Left lung (tissue), 10 donors: ENCODE measurements around the gene PSPN. TPM values are rescaled to one million over a fixed set of nuclear protein-coding genes. Genes with fewer than 3 reads are reported as not detected.
A peak's percentile ranks its signal among the peaks of the same experiment; 100 is the strongest.
"Not testable (repeated sequence)": the region's sequence is repeated elsewhere in the genome, so short reads cannot be mapped to it uniquely, and the experiment has no call there.

Source experiments
- ATAC-seq: fragments of 200-7000 bp; cut with Tn5 transposase; one replicate; pipeline ENCODE4 v1.9.1; 2020; ENCODE audit warnings: moderate library complexity
- DNase-seq, 4 donors: peaks; one replicate each; pipeline ENCODE4 v3.0.0-alpha.2; 2013 to 2020
- H3K27ac ChIP-seq, 2 donors: fragments of 200-600 bp; sonication (generic) in 1 of 2; one replicate each; pipeline versions ENCODE4 v1.5.0 to v1.8.0; 2020 to 2021
- H3K27me3 ChIP-seq, 2 donors: fragments of 200-600 bp; sonication (generic) in 1 of 2; one replicate each; pipeline versions ENCODE4 v1.5.0 to v1.8.0; 2020 to 2021
- H3K36me3 ChIP-seq, 2 donors: fragments of 200-600 bp; sonication (generic) in 1 of 2; one replicate each; pipeline versions ENCODE4 v1.5.0 to v1.8.0; 2020 to 2021
- H3K4me1 ChIP-seq, 2 donors: fragments of 200-600 bp; one replicate each; pipeline ENCODE4 v1.8.0; 2021
- H3K4me3 ChIP-seq, 2 donors: fragments of 200-600 bp; sonication (generic) in 1 of 2; one replicate each; pipeline versions ENCODE4 v1.5.0 to v1.8.0; 2020 to 2021; ENCODE audit warnings: mild to moderate bottlenecking in 1 of 2
- H3K9me3 ChIP-seq, 2 donors: fragments of 200-600 bp; sonication (generic) in 1 of 2; one replicate each; pipeline versions ENCODE4 v1.5.0 to v1.8.0; 2020 to 2021
- intact Hi-C, 2 donors: fragments of 100-400 bp; cut with DNase I; formaldehyde crosslinking; loops; one replicate each; pipeline versions ENCODE4 v1.11.2 to v1.14.2; 2022
- polyA plus RNA-seq, 6 donors: library from polyadenylated mRNA; unstranded; fragments of 120-200 nt; gene quantifications; one replicate each; pipeline ENCODE4 v1.2.1, GENCODE V29; 2013; ENCODE audit not compliant: insufficient read length in 6 of 6
- total RNA-seq, 2 donors: library from RNA; stranded (reverse); fragmentation: NEBNext Ultra II Directional; extraction: Animal tissue kit (Norgen Biotek cat#: 25700); gene quantifications; one replicate each; pipeline ENCODE4 v1.2.1, GENCODE V29; 2021
- TF ChIP-seq, protein P1 (sequence below), 2 donors: fragments of 200-600 bp; sonication (generic) in 1 of 2; IDR thresholded peaks; one replicate each; pipeline versions ENCODE4 v1.5.0 to v1.8.0; 2021; ENCODE audit warnings: antibody characterized with exemption in 2 of 2
- donor health status: DM: no; HTN: yes; CAD: no.
- donor health status: DM: no; HTN: no; CAD: no.

PSPN gene
- total and polyA plus RNA-seq, 8 donors = 1.8 to 2.7 (median 2.3) TPM

DNA sequence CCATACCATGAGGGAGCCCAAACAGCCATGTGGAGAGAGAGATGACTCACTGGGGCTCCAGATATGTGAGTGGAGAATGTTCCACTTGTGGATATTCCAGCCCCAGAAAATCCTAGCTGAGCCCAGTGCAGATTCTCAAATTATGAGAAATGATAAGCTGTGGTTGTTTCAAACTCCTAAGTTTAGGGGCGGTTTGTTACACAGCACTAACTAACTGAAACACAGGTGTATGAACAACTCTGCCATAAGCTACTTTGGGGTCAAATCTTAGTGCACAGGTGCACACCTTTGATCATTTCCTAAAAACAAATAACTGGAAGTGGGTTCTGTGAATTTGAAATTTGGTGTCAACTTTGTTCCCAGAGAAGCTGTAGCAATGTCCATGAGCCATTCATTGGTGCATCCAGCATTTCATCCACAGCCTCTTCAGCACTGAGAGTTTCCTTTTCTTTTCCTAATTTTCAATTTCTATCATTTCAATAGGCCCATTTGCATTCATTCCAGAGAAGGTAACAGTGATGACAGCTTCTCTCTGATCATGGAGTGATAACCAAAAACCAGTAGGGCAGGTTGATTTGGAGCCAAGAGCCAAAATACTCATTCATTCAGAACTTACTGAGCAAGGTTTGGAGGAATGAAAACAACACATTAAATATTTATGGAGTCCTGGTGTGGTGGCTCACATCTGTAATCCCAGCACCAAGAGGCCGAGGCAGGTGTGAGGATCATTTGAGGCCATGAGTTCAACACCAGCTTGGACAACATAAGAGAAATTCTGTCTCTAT, 23.2 kb downstream of the PSPN start:
- DNase-seq = peak in 1 of 4 donors; percentile 2
- intact Hi-C loops = no loop called here
- Histone ChIP-seq H3K27me3 (no peaks in the 10 kb centered on the region), H3K36me3 (no peaks in the 10 kb centered on the region), H3K9me3 (no peaks in the 10 kb centered on the region), H3K4me3 (no peak overlapping the region), H3K4me1 (no peaks in the 10 kb centered on the region), H3K27ac (no peak overlapping the region)
- TF ChIP-seq, protein P1, sequence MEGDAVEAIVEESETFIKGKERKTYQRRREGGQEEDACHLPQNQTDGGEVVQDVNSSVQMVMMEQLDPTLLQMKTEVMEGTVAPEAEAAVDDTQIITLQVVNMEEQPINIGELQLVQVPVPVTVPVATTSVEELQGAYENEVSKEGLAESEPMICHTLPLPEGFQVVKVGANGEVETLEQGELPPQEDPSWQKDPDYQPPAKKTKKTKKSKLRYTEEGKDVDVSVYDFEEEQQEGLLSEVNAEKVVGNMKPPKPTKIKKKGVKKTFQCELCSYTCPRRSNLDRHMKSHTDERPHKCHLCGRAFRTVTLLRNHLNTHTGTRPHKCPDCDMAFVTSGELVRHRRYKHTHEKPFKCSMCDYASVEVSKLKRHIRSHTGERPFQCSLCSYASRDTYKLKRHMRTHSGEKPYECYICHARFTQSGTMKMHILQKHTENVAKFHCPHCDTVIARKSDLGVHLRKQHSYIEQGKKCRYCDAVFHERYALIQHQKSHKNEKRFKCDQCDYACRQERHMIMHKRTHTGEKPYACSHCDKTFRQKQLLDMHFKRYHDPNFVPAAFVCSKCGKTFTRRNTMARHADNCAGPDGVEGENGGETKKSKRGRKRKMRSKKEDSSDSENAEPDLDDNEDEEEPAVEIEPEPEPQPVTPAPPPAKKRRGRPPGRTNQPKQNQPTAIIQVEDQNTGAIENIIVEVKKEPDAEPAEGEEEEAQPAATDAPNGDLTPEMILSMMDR (IDR thresholded peaks at IDR 0.05) = no peak
- ATAC-seq = no peak

DNA sequence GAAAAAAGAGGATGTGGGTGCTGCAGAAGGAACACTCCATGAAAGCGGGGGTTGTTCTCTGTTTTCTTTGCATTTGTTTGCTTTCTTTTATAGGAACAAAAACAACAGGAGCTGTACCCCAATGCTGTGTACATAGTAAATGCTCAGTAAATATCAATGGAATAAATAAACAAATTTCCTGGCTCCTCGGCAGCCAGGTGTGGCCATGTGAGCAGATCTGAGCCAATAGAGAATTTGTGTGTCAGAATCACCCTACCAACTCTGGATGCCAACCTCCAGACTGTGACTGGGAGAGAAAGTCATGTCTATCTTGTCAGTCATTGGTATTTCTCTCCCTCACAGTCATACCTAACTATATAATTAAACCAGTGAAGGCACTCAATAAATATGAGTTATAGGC, 25.0 kb downstream of the PSPN start:
- H3K4me3 ChIP-seq = no peak overlapping the region
- H3K36me3 ChIP-seq = no peaks in the 10 kb centered on the region
- no peaks in the 10 kb centered on the region for H3K4me1 ChIP-seq
- TF ChIP-seq, protein P1 (IDR thresholded peaks at IDR 0.05) = no peak
- DNase-seq (no peak), ATAC-seq (no peak)
- H3K27me3 ChIP-seq = no peaks in the 10 kb centered on the region
- intact Hi-C loops = no loop called here
- H3K9me3 ChIP-seq = no peaks in the 10 kb centered on the region
- H3K27ac ChIP-seq = no peak overlapping the region

DNA sequence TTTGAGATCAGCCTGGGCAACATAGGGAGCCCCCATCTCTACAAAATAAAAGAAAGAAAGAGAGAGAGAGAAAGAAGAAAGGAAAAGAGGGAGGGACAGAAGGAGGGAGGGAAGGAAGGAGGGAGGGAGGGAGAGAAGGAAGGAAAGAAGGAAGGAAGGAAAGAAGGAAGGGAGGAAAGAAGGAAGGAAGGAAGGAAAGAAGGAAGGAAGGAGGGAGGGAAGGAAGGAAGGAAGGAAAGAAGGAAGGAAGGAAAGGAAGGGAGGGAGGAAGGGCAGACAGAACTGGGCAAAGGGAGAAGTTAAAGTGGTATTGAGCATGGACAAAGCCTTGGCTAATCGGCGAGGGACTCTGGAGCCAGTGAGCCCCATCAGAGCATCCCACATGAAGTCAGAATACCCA, 26.5 kb downstream of the PSPN start:
- intact Hi-C loops, ATAC-seq, DNase-seq: not testable (repeated sequence)

DNA sequence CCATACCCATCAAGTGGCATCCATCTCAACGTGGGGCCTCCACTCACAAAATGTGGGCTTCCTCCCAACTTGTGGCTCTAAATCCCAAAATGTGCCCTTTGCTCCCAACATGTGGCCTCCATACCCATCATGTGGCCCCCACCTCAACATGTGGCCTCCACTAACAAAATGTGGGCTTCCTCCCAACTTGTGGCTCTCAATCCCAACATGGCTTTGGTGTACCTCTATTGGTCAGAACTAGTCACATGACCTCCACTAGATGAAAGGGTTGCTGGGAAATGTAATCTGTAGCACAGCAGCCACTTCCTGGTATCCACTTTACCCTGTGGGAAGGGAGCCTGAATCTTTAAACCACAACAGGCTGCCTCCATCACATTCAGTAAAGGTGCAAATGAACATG, 32.3 kb downstream of the PSPN start:
- no peaks in the 10 kb centered on the region for H3K9me3 ChIP-seq
- TF ChIP-seq, protein P1 (IDR thresholded peaks at IDR 0.05) = no peak
- ATAC-seq (no peak), DNase-seq (peak in 1 of 4 donors; percentile 2)
- H3K36me3 ChIP-seq = no peaks in the 10 kb centered on the region
- no peaks in the 10 kb centered on the region for H3K4me1 ChIP-seq
- no peaks in the 10 kb centered on the region for H3K27me3 ChIP-seq
- intact Hi-C loops = no loop called here
- H3K27ac ChIP-seq = no peak overlapping the region
- H3K4me3 ChIP-seq = no peak overlapping the region

More for the DNA sequence above, 26.5 kb downstream of the PSPN start:
- not testable (repeated sequence) for H3K27me3 ChIP-seq, H3K4me3 ChIP-seq, H3K4me1 ChIP-seq, H3K27ac ChIP-seq, H3K9me3 ChIP-seq, H3K36me3 ChIP-seq

DNA sequence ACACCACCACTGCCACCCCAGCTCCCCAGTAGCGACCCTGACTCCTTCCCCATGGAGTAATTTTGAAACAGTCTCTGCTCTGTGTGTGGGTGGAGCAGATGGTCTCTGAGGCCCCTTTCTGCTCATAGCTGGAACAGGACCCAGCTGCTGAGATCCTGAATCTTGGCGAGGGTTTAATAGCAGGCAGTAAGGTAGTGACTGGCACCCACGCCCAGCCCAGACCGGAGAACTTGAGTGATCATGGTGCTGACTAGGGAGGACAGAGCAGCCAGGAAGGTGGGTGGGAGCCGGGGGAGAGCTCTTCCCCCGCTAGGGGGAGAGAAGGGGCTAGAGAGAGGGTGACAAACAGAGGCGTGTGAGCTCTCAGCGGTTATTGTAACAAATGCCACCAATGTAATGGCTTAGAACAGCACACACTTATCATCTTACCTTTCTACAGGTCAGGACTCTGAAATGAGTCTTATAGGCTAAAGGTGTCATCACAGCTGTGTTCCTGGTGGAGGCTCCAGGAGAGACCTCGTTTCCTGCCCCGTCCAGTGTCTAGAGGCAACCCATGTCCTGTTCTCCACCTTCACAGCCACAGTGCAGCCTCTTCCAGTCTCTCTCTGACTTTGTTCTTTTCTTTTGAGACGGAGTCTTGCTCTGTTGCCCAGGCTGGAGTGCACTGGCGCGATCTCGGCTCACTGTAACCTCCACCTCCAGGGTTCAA, 35.1 kb downstream of the PSPN start:
- intact Hi-C loops = no loop called here
- TF ChIP-seq, protein P1 (IDR thresholded peaks at IDR 0.05) = no peak
- DNase-seq = peak in 2 of 4 donors; percentile 16 to 23
- Histone ChIP-seq H3K27me3 (no peaks in the 10 kb centered on the region), H3K27ac (no peak overlapping the region), H3K4me1 (no peaks in the 10 kb centered on the region), H3K4me3 (no peak overlapping the region), H3K9me3 (no peaks in the 10 kb centered on the region), H3K36me3 (no peaks in the 10 kb centered on the region)
- no peak for ATAC-seq
